ENCODE results near the gene GPR155. TPM values are rescaled to one million over a fixed set of nuclear protein-coding genes. Genes with fewer than 3 reads are reported as not detected.

GPR155 gene
- total RNA-seq, 1 experiment from 2014 or later = 2.1 TPM

DNA sequence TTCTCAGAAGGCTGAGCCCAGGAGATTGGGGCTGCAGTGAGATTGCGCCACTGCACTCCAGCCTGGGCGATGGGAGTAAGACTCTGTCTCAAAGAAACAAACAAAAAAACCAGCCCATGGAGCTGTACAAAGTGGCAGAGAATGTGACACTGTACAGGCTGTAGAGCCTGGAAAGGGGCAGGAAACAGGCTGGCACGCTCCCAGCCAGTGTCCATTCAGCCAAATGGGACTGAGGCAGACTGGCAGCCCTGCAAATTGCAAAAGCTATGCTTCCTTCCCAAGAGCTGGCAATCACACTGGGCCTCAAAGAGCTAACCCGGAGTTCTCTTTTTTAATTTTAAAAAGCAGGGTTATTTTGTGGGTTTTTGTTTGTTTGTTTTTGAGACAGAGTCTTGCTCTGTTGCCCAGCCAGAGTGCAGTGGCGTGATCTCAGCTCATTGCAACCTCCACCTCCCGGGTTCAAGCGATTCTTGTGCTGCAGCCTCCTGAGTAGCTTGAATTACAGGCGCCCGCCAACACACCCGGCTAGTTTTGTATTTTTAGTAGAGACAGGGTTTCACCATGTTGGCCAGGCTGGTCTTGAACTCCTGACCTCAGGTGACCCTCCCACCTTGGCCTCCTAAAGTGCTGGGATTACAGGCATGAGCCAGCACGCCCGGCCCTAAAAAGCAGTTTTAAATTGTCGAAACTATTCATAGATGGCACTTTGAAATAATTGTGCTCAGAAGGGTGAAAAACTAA lies 48.5 kb downstream of the GPR155 start:
- POLR2A ChIA-PET = no interaction called here
- CTCF ChIA-PET = interaction anchor here (0.6 kb wide), 1 partner anchor 89 kb away, joined by 3 read pairs; no protein-coding TSS in a partner anchor
- BruUV-seq (replicated peaks) = no TSS peak

GRCh38 chr2:174436351-174436750 lies 50.5 kb downstream of the GPR155 start:
- no peak for ATAC-seq
- H3K9me3 ChIP-seq (ENCODE audit: control insufficient read depth, insufficient read depth, low read depth, low read length) = no peaks in the 10 kb centered on the region
- BruUV-seq (replicated peaks) = no TSS peak
- in situ Hi-C loops (cut with HindIII; ENCODE audit: low pct_unique_long_range_greater_than_20kb, low sequenced_read_pairs) = no loop called here
- CTCF ChIA-PET = interaction anchor here (0.5 kb wide), 1 partner anchor 10 kb away, joined by 3 read pairs; no protein-coding TSS in a partner anchor
- H3K4me3 ChIP-seq (ENCODE audit: low read depth in 2 of 2, low read length in 2 of 2) = no peak overlapping the region
- intact Hi-C loops (cut with micrococcal nuclease; ENCODE audit: unreplicated experiment) = no loop called here
- H3K27me3 ChIP-seq (ENCODE audit: control insufficient read depth, insufficient read depth, low read length) = no peaks in the 10 kb centered on the region
- POLR2A ChIA-PET = interaction anchor here (0.6 kb wide), 1 partner anchor 602 kb away, joined by 3 read pairs; no protein-coding TSS in a partner anchor
- no peaks in the 10 kb centered on the region for H3K36me3 ChIP-seq (ENCODE audit: control insufficient read depth, insufficient read depth, low read length)
- DNase-seq (ENCODE audit: low read depth, low spot score) = no peak
- H3K4me1 ChIP-seq (ENCODE audit: control insufficient read depth, insufficient read depth, low read length) = no peaks in the 10 kb centered on the region
- TF ChIP-seq TCF7L2 (IDR thresholded peaks at IDR 0.05; ENCODE audit: low read depth, low read length) (no peak), POLR2AphosphoS5 (IDR thresholded peaks at IDR 0.05; ENCODE audit: low read depth, low read length) (no peak), REST (IDR thresholded peaks at IDR 0.05; ENCODE audit: insufficient read depth in 1 of 2, low read depth in 2 of 2, low read length in 1 of 2) (no peak), SIN3A (IDR thresholded peaks at IDR 0.05; ENCODE audit: borderline replicate concordance, insufficient read depth, low read depth, low read length) (no peak)
- TF ChIP-seq, protein P1, sequence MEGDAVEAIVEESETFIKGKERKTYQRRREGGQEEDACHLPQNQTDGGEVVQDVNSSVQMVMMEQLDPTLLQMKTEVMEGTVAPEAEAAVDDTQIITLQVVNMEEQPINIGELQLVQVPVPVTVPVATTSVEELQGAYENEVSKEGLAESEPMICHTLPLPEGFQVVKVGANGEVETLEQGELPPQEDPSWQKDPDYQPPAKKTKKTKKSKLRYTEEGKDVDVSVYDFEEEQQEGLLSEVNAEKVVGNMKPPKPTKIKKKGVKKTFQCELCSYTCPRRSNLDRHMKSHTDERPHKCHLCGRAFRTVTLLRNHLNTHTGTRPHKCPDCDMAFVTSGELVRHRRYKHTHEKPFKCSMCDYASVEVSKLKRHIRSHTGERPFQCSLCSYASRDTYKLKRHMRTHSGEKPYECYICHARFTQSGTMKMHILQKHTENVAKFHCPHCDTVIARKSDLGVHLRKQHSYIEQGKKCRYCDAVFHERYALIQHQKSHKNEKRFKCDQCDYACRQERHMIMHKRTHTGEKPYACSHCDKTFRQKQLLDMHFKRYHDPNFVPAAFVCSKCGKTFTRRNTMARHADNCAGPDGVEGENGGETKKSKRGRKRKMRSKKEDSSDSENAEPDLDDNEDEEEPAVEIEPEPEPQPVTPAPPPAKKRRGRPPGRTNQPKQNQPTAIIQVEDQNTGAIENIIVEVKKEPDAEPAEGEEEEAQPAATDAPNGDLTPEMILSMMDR (IDR thresholded peaks at IDR 0.05) = no peak
- no peak overlapping the region for H3K27ac ChIP-seq (ENCODE audit: low read length)

More for the DNA sequence above, 48.5 kb downstream of the GPR155 start:
- H3K9me3 ChIP-seq (ENCODE audit: control insufficient read depth, insufficient read depth, low read depth, low read length) = no peaks in the 10 kb centered on the region
- TF ChIP-seq, protein P1 (IDR thresholded peaks at IDR 0.05) = no peak
- TF ChIP-seq TCF7L2 (IDR thresholded peaks at IDR 0.05; ENCODE audit: low read depth, low read length) (no peak), POLR2AphosphoS5 (IDR thresholded peaks at IDR 0.05; ENCODE audit: low read depth, low read length) (no peak), SIN3A (IDR thresholded peaks at IDR 0.05; ENCODE audit: borderline replicate concordance, insufficient read depth, low read depth, low read length) (no peak)
- intact Hi-C loops (cut with micrococcal nuclease; ENCODE audit: unreplicated experiment) = no loop called here
- H3K4me3 ChIP-seq (ENCODE audit: low read depth in 2 of 2, low read length in 2 of 2) = no peak overlapping the region
- in situ Hi-C loops (cut with HindIII; ENCODE audit: low pct_unique_long_range_greater_than_20kb, low sequenced_read_pairs) = no loop called here
- H3K27me3 ChIP-seq (ENCODE audit: control insufficient read depth, insufficient read depth, low read length) = no peaks in the 10 kb centered on the region
- ATAC-seq = no peak
- peaks cover 5% of the 10 kb centered on the region for H3K4me1 ChIP-seq (ENCODE audit: control insufficient read depth, insufficient read depth, low read length)
- no peak for DNase-seq (ENCODE audit: low read depth, low spot score)
- no peak overlapping the region for H3K27ac ChIP-seq (ENCODE audit: low read length)
- H3K36me3 ChIP-seq (ENCODE audit: control insufficient read depth, insufficient read depth, low read length) = no peaks in the 10 kb centered on the region
